ENCODE results near the gene FBXO41.
"Not testable (repeated sequence)": the region's sequence is repeated elsewhere in the genome, so short reads cannot be mapped to it uniquely, and the experiment has no call there.

FBXO41 gene

DNA sequence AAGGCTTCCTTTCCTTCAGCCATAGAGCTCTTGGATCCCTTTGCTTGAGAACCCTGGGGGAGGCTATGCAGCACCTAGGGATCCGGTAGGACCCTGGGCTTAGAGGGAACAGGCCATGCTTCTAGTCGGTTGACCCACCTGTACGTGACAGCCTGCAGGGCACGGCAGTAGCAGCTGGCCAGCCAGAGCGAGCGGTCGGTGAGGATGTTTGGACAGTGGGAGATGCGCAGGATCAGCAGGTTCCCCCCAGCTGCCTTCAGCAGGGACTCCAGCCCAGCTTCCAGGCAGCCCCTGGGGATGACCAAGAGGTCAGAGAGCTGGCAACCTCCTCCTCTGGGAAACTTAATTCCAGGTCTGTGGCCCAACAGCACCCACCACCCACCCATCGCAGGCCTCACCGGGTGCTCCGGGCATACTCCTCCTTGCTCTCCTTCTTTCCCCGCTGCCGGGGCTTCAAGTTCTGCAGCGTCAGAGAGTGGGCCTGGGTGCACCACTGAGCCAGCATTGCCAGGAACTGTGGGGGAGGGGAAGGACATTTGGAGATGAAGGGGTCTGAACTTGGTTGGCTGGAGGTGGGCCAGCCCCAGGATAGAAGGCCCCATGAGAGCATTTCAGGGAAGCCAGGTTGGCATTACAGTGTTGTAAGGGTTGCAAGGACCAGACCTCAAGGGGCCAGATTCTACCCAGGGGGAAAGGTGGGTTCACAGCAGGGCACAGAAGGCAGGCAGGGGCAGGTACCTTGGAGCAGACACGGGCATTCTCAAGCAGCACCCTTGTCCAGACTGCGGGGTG lies 20.5 kb downstream of the FBXO41 start:
- ChIA-PET CTCF (no interaction called here), POLR2A (interaction anchor here (0.8 kb wide), 1 partner anchor 8 kb away, joined by 3 read pairs; no protein-coding TSS in a partner anchor)
- Histone ChIP-seq H3K27ac (ENCODE audit: extremely low read depth, low read depth, low read length) (no peak overlapping the region), H3K4me3 (ENCODE audit: low read depth, low read length) (no peak overlapping the region), H3K4me1 (ENCODE audit: control insufficient read depth, insufficient read depth, low read length) (peaks cover 2% of the 10 kb centered on the region; the same call in 1 of the 2 replicates), H3K9me3 (ENCODE audit: control insufficient read depth, insufficient read depth, low read depth, low read length) (no peaks in the 10 kb centered on the region), H3K36me3 (ENCODE audit: control insufficient read depth in 2 of 2, insufficient read depth in 1 of 2, low read length in 2 of 2) (peaks cover 0 to 48% of the 10 kb centered on the region in 2 experiments; a peak in 2 of 3 replicates)
- no peak for TF ChIP-seq KLF7 (tag by site-specific recombination; IDR thresholded peaks at IDR 0.05; ENCODE audit: borderline replicate concordance)
- TF ChIP-seq ZNF2 (tag by site-specific recombination; IDR thresholded peaks at IDR 0.05), result no peak
- no peak for TF ChIP-seq ZNF202 (tag by site-specific recombination; IDR thresholded peaks at IDR 0.05; ENCODE audit: borderline replicate concordance)
- no peak for TF ChIP-seq ZNF747 (tag by site-specific recombination; IDR thresholded peaks at IDR 0.05)
- TF ChIP-seq ZNF112 (tag by site-specific recombination; IDR thresholded peaks at IDR 0.05), result no peak
- no peak for TF ChIP-seq ZNF664 (tag by site-specific recombination; IDR thresholded peaks at IDR 0.05)
- TF ChIP-seq ZNF514 (tag by site-specific recombination; IDR thresholded peaks at IDR 0.05), result no peak
- TF ChIP-seq, protein P1, sequence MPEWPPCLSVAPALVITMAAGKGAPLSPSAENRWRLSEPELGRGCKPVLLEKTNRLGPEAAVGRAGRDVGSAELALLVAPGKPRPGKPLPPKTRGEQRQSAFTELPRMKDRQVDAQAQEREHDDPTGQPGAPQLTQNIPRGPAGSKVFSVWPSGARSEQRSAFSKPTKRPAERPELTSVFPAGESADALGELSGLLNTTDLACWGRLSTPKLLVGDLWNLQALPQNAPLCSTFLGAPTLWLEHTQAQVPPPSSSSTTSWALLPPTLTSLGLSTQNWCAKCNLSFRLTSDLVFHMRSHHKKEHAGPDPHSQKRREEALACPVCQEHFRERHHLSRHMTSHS (tag by site-specific recombination; IDR thresholded peaks at IDR 0.05), result no peak
- TF ChIP-seq ZNF558 (tag by site-specific recombination; IDR thresholded peaks at IDR 0.05), result no peak
- no peak for TF ChIP-seq KLF9 (tag by site-specific recombination; IDR thresholded peaks at IDR 0.05; ENCODE audit: low read depth)

GRCh38 chr2:73262691-73263429 lies 21.4 kb downstream of the FBXO41 start:
- POLR2A ChIA-PET, result interaction anchor here (0.7 to 0.8 kb wide), 2 partner anchors 9 to 888 kb away, joined by 3 read pairs; no protein-coding TSS in a partner anchor
- H3K4me1 ChIP-seq (ENCODE audit: control insufficient read depth, insufficient read depth, low read length); H3K27ac ChIP-seq (ENCODE audit: extremely low read depth, low read depth, low read length); H3K4me3 ChIP-seq (ENCODE audit: low read depth, low read length); H3K9me3 ChIP-seq (ENCODE audit: control insufficient read depth, insufficient read depth, low read depth, low read length): not testable (repeated sequence)
- peaks cover 0 to 48% of the 10 kb centered on the region in 2 experiments; a peak in 2 of 3 replicates for H3K36me3 ChIP-seq (ENCODE audit: control insufficient read depth in 2 of 2, insufficient read depth in 1 of 2, low read length in 2 of 2)
- CTCF ChIA-PET, result interaction anchor here (1.8 kb wide), 1 partner anchor 26 kb away, joined by 4 read pairs; no protein-coding TSS in a partner anchor

DNA sequence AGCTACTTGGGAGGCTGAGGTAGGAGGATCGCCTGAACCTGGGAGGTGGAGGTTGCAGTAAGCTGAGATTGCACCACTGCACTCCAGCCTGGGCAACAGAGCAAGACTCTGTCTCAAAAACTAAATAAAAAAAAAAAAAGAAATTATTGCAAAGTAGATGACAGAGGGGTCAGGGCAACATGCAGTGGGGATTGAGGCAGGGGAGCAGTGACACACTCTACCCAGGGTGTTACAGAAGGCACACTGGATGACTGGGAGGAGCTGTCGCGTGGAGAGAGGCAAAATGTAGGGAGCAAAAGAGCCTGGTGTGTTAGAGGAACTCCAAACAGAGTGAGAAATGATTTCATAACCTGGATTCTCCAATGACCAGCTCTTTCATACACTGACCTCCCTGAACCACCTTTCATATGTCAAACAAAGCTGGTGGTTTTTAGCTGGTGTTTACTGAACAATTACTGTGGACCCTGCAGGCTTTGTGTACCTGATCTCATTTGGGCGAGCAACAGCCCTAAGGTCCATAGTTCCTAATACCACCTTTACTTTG lies 22.1 kb downstream of the FBXO41 start:
- ChIA-PET CTCF (interaction anchor here (0.7 to 1.8 kb wide), 2 partner anchors 27 to 203 kb away, joined by 3 to 4 read pairs; no protein-coding TSS in a partner anchor), POLR2A (interaction anchor here (0.7 kb wide), 1 partner anchor 888 kb away, joined by 3 read pairs; no protein-coding TSS in a partner anchor)
- no peak for TF ChIP-seq ZSCAN30 (tag by site-specific recombination; IDR thresholded peaks at IDR 0.05)
- TF ChIP-seq TRIM28 (IDR thresholded peaks at IDR 0.05; ENCODE audit: borderline replicate concordance, low read length), result no peak
- TF ChIP-seq KLF7 (tag by site-specific recombination; IDR thresholded peaks at IDR 0.05; ENCODE audit: borderline replicate concordance), result no peak
- no peak for TF ChIP-seq ZNF292 (tag by site-specific recombination; IDR thresholded peaks at IDR 0.05; ENCODE audit: borderline replicate concordance, low read depth)
- TF ChIP-seq ZBTB20 (tag by site-specific recombination; IDR thresholded peaks at IDR 0.05), result no peak
- TF ChIP-seq OSR2 (tag by site-specific recombination; IDR thresholded peaks at IDR 0.05), result no peak
- TF ChIP-seq, protein P2, sequence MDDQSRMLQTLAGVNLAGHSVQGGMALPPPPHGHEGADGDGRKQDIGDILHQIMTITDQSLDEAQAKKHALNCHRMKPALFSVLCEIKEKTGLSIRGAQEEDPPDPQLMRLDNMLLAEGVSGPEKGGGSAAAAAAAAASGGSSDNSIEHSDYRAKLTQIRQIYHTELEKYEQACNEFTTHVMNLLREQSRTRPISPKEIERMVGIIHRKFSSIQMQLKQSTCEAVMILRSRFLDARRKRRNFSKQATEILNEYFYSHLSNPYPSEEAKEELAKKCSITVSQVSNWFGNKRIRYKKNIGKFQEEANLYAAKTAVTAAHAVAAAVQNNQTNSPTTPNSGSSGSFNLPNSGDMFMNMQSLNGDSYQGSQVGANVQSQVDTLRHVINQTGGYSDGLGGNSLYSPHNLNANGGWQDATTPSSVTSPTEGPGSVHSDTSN (CRISPR knock-in tag; IDR thresholded peaks at IDR 0.05), result no peak
- TF ChIP-seq GLIS1 (tag by site-specific recombination; IDR thresholded peaks at IDR 0.05), result no peak
- TF ChIP-seq ZNF449 (tag by site-specific recombination; IDR thresholded peaks at IDR 0.05), result no peak
- no peak for TF ChIP-seq ZNF654 (tag by site-specific recombination; IDR thresholded peaks at IDR 0.05; ENCODE audit: low read depth)
- TF ChIP-seq ZNF529 (tag by site-specific recombination; IDR thresholded peaks at IDR 0.05; ENCODE audit: insufficient replicate concordance), result no peak

More for the DNA sequence above, 22.1 kb downstream of the FBXO41 start:
- H3K36me3 ChIP-seq (ENCODE audit: control insufficient read depth in 2 of 2, insufficient read depth in 1 of 2, low read length in 2 of 2), result peaks cover 0 to 44% of the 10 kb centered on the region in 2 experiments; a peak in 2 of 3 replicates
- H3K27ac ChIP-seq (ENCODE audit: extremely low read depth, low read depth, low read length), result no peak overlapping the region
- no peaks in the 10 kb centered on the region for H3K4me1 ChIP-seq (ENCODE audit: control insufficient read depth, insufficient read depth, low read length)
- no peaks in the 10 kb centered on the region for H3K9me3 ChIP-seq (ENCODE audit: control insufficient read depth, insufficient read depth, low read depth, low read length)
- no peak overlapping the region for H3K4me3 ChIP-seq (ENCODE audit: low read depth, low read length)

Measured in HEK293 (cell line).